Measurements from ENCODE around the gene NCAM2. TPM values are rescaled to one million over a fixed set of nuclear protein-coding genes. Genes with fewer than 3 reads are reported as not detected.

NCAM2 gene
- total and polyA plus RNA-seq, 2 of the 4 experiments (the other 2 are of a cell fraction): 2.7 to 5.0 TPM

GRCh38 chr21:21231913-21232312 lies 233.7 kb downstream of the NCAM2 start:
- DNase-seq: no peak
- ATAC-seq (ENCODE audit: low read depth): no peak
- Histone ChIP-seq H3K18ac (ENCODE audit: low read depth, low read length) (no peak overlapping the region), H4K8ac (ENCODE audit: low read depth in 2 of 2, low read length in 2 of 2) (no peak overlapping the region), H3K14ac (replicated peaks; ENCODE audit: low read depth, low read length) (no peak overlapping the region), H3K9me1 (ENCODE audit: insufficient read depth, low read length) (no peaks in the 10 kb centered on the region), H4K20me1 (ENCODE audit: insufficient read depth, low read length) (no peaks in the 10 kb centered on the region), H2BK120ac (ENCODE audit: low read depth, low read length) (no peak overlapping the region), H2BK20ac (ENCODE audit: low read depth, low read length) (no peak overlapping the region), H3K4me2 (ENCODE audit: low read depth, low read length) (no peak overlapping the region), H4K91ac (ENCODE audit: insufficient read depth, low read depth, low read length) (no peak overlapping the region), H3K4me1 (ENCODE audit: control insufficient read depth, insufficient read depth, low read length) (no peaks in the 10 kb centered on the region), H2AFZ (replicated peaks; ENCODE audit: low read length, poor library complexity) (no peak overlapping the region), H3K56ac (ENCODE audit: extremely low read depth, insufficient read depth, low read length) (no peak overlapping the region), H3K79me1 (ENCODE audit: low read depth in 1 of 2, low read length in 2 of 2) (no peaks in the 10 kb centered on the region), H3K36me3 (ENCODE audit: control insufficient read depth, insufficient read depth, low read length) (no peaks in the 10 kb centered on the region), H2AK5ac (ENCODE audit: low read depth, low read length) (no peak overlapping the region), H3K27me3 (ENCODE audit: control insufficient read depth, insufficient read depth, low read length) (no peaks in the 10 kb centered on the region), H3K9me3 (ENCODE audit: control insufficient read depth, insufficient read depth, low read length) (no peaks in the 10 kb centered on the region), H2AK9ac (replicated peaks; ENCODE audit: low read depth, low read length, poor library complexity) (no peak overlapping the region), H4K5ac (ENCODE audit: low read depth, low read length) (no peak overlapping the region), H2BK5ac (ENCODE audit: low read depth, low read length, poor library complexity, severe bottlenecking) (no peak overlapping the region), H2BK15ac (ENCODE audit: low read depth, low read length) (no peak overlapping the region), H3K27ac (ENCODE audit: insufficient read depth, low read length) (no peak overlapping the region), H3K4me3 (ENCODE audit: insufficient read depth, low read depth, low read length) (no peak overlapping the region), H3K23ac (ENCODE audit: low read depth, low read length) (no peak overlapping the region), H3K4ac (ENCODE audit: low read depth, low read length) (no peak overlapping the region), H3K9ac (ENCODE audit: low read depth, low read length) (no peak overlapping the region)
- no CpG with 5 or more reads among the region's 1 CpG for WGBS, 2 experiments (ENCODE audit: extremely low coverage in 2 of 2, insufficient read length in 1 of 2)
- TF ChIP-seq ELK1 (IDR thresholded peaks at IDR 0.05; ENCODE audit: borderline replicate concordance, low read depth, low read length) (no peak), FOS (IDR thresholded peaks at IDR 0.05; ENCODE audit: low read depth, low read length) (no peak), MAFK (IDR thresholded peaks at IDR 0.05; ENCODE audit: low read depth, low read length) (no peak), MAZ (IDR thresholded peaks at IDR 0.05; ENCODE audit: borderline replicate concordance, low read depth, low read length) (no peak), RFX5 (IDR thresholded peaks at IDR 0.05; ENCODE audit: low read depth, low read length) (no peak), CEBPB (IDR thresholded peaks at IDR 0.05; ENCODE audit: low read depth, low read length) (no peak), USF2 (IDR thresholded peaks at IDR 0.05; ENCODE audit: low read depth, low read length) (no peak), CHD1 (IDR thresholded peaks at IDR 0.05; ENCODE audit: low read depth, low read length) (no peak), CTCF (conservative IDR thresholded peaks at IDR 0.05; ENCODE audit: low read depth, low read length) (no peak), POLR2A (IDR thresholded peaks at IDR 0.05; ENCODE audit: low read depth, low read length) (no peak), RAD21 (IDR thresholded peaks at IDR 0.05; ENCODE audit: low read length) (no peak), MXI1 (IDR thresholded peaks at IDR 0.05; ENCODE audit: borderline replicate concordance, low read depth, low read length) (no peak), RCOR1 (IDR thresholded peaks at IDR 0.05; ENCODE audit: insufficient replicate concordance, low read length) (no peak), BHLHE40 (IDR thresholded peaks at IDR 0.05; ENCODE audit: low read depth, low read length) (no peak), NFE2L2 (IDR thresholded peaks at IDR 0.05; ENCODE audit: low read depth, low read length) (no peak), SMC3 (IDR thresholded peaks at IDR 0.05; ENCODE audit: low read depth, low read length) (no peak)
- ChIA-PET CTCF (interaction anchor here (0.7 to 2.4 kb wide), 7 partner anchors 12 to 690 kb away, joined by 3 to 7 read pairs (median 4); no protein-coding TSS in a partner anchor), POLR2A (ENCODE audit: unreplicated experiment) (no interaction called here)
- BruUV-seq (replicated peaks): no TSS peak
- in situ Hi-C loops (cut with MboI; ENCODE audit: low sequenced_read_pairs): loop anchor here (10.0 to 25.0 kb wide), 3 partner anchors 455 to 1555 kb away; no protein-coding TSS in a partner anchor
- intact Hi-C loops (cut with micrococcal nuclease): loop anchor here (1.0 to 10.0 kb wide), 7 partner anchors 67 to 1561 kb away; partner anchors contain the start of gene NCAM2
- dilution Hi-C loops (cut with HindIII; ENCODE audit: low sequenced_read_pairs, unreplicated experiment): no loop called here
